ENCODE data around the gene PPFIBP2. TPM values are rescaled to one million over a fixed set of nuclear protein-coding genes. Genes with fewer than 3 reads are reported as not detected.

PPFIBP2 gene
- total RNA-seq, 3 donors from 2014 or later, result 32.3 to 56.1 (median 43.3) TPM

GRCh38 chr11:7530013-7530640 lies 16.3 kb downstream of the PPFIBP2 start:
- TF ChIP-seq POLR2A (IDR thresholded peaks at IDR 0.05) (no peak), CTCF (IDR thresholded peaks at IDR 0.05) (no peak), POLR2AphosphoS5 (IDR thresholded peaks at IDR 0.05) (no peak)
- H3K4me1 ChIP-seq, result no peaks in the 10 kb centered on the region
- intact Hi-C loops (cut with DNase I; ENCODE audit: low total_unique reads), result no loop called here
- no peaks in the 10 kb centered on the region for H3K36me3 ChIP-seq
- no peaks in the 10 kb centered on the region for H3K9me3 ChIP-seq
- no peaks in the 10 kb centered on the region for H3K27me3 ChIP-seq
- H3K4me3 ChIP-seq, result no peak overlapping the region
- H3K27ac ChIP-seq, result no peak overlapping the region
- no peak for DNase-seq (ENCODE audit: low spot score in 2 of 2)

- no peak for DNase-seq (ENCODE audit: low spot score in 2 of 2)
- Histone ChIP-seq H3K4me3 (no peak overlapping the region), H3K27me3 (no peaks in the 10 kb centered on the region), H3K36me3 (no peaks in the 10 kb centered on the region), H3K4me1 (no peaks in the 10 kb centered on the region), H3K9me3 (no peaks in the 10 kb centered on the region), H3K27ac (no peak overlapping the region)
- intact Hi-C loops (cut with DNase I; ENCODE audit: low total_unique reads), result no loop called here
- no peak for TF ChIP-seq CTCF (IDR thresholded peaks at IDR 0.05)
These were observed 17.2 kb downstream of the PPFIBP2 start for GRCh38 chr11:7531011-7531410.

GRCh38 chr11:7532405-7533145 lies 18.8 kb downstream of the PPFIBP2 start:
- H3K27me3 ChIP-seq, result no peaks in the 10 kb centered on the region
- no peak for DNase-seq (ENCODE audit: low spot score in 2 of 2)
- no peak overlapping the region for H3K27ac ChIP-seq
- intact Hi-C loops (cut with DNase I; ENCODE audit: low total_unique reads), result no loop called here
- no peaks in the 10 kb centered on the region for H3K4me1 ChIP-seq
- H3K36me3 ChIP-seq, result no peaks in the 10 kb centered on the region
- no peaks in the 10 kb centered on the region for H3K9me3 ChIP-seq
- TF ChIP-seq CTCF (IDR thresholded peaks at IDR 0.05) (no peak), POLR2A (IDR thresholded peaks at IDR 0.05) (no peak)
- no peak overlapping the region for H3K4me3 ChIP-seq

- TF ChIP-seq CTCF (IDR thresholded peaks at IDR 0.05) (no peak), POLR2A (IDR thresholded peaks at IDR 0.05) (no peak), POLR2AphosphoS5 (IDR thresholded peaks at IDR 0.05) (no peak)
- H3K27ac ChIP-seq, result no peak overlapping the region
- DNase-seq (ENCODE audit: low spot score in 2 of 2), result no peak
- no peak overlapping the region for H3K4me3 ChIP-seq
- H3K4me1 ChIP-seq, result no peaks in the 10 kb centered on the region
- H3K9me3 ChIP-seq, result no peaks in the 10 kb centered on the region
- H3K27me3 ChIP-seq, result no peaks in the 10 kb centered on the region
- intact Hi-C loops (cut with DNase I; ENCODE audit: low total_unique reads), result no loop called here
- H3K36me3 ChIP-seq, result no peaks in the 10 kb centered on the region
These were observed 19.6 kb downstream of the PPFIBP2 start for GRCh38 chr11:7533199-7534041.

- intact Hi-C loops (cut with DNase I; ENCODE audit: low total_unique reads), result no loop called here
- H3K4me1 ChIP-seq, result no peaks in the 10 kb centered on the region
- no peaks in the 10 kb centered on the region for H3K27me3 ChIP-seq
- no peak for TF ChIP-seq CTCF (IDR thresholded peaks at IDR 0.05)
- no peak for TF ChIP-seq POLR2AphosphoS5 (IDR thresholded peaks at IDR 0.05)
- no peak for TF ChIP-seq POLR2A (IDR thresholded peaks at IDR 0.05)
- H3K27ac ChIP-seq, result no peak overlapping the region
- no peaks in the 10 kb centered on the region for H3K9me3 ChIP-seq
- no peak for DNase-seq (ENCODE audit: low spot score in 2 of 2)
- no peaks in the 10 kb centered on the region for H3K36me3 ChIP-seq
- no peak overlapping the region for H3K4me3 ChIP-seq
These were observed 20.2 kb downstream of the PPFIBP2 start for GRCh38 chr11:7534042-7534378.

Data from breast epithelium (tissue), 4 donors.